GM21576 (cell line): Measurements from ENCODE around the gene LMOD1.
"Not testable (repeated sequence)": the region's sequence is repeated elsewhere in the genome, so short reads cannot be mapped to it uniquely, and the experiment has no call there.

Source experiments
- ATAC-seq: cut with Tn5 transposase; IDR thresholded peaks from one replicate; pipeline ENCODE4 v1.9.1; 2021; ENCODE audit warnings: mild to moderate bottlenecking, moderate library complexity; ENCODE audit not compliant: unreplicated experiment

The LMOD1 gene

GRCh38 chr1:201880928-201881571 lies 65.3 kb downstream of the LMOD1 start:
- no peak for ATAC-seq

GRCh38 chr1:201877877-201878401 lies 68.4 kb downstream of the LMOD1 start:
- no peak for ATAC-seq

- ATAC-seq = no peak
Observed at GRCh38 chr1:201876148-201876818, 70.1 kb downstream of the LMOD1 start.

DNA sequence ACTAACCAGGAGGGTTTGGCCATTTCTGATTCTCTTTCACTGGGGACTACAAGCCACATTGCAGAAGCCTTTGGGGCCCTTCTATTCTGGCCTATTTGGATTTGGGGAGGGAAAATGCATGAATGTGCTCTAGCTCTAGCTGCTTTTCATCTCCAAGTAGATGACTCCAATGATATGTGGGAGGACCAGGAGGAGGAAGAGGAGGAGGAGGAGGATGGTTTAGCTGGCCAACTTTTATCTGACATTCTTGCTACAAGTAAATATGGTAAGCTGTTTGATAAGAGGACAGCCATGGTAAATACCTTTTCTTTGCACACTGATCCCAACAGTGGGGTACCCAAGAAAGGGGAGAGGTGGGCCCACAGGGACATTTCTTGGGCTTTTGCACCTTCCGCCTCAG lies 71.7 kb downstream of the LMOD1 start:
- ATAC-seq = no peak

DNA sequence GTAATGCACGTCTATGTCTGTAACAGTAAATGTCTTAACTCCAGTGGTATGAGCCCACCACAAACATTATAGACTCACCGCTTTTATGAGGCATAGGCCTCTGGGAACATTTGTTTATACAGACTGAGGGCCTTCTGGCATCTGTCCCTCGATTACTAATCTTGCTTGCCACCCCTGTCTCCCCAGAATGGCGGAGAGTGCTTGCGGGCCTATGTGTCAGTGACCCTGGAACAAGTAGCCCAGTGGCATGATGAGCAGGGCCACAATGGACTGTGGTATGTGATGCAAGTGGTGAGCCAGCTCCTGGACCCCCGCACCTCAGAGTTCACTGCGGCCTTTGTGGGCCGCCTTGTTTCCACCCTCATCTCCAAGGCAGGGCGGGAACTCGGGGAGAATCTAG lies 76.0 kb downstream of the LMOD1 start:
- no peak for ATAC-seq

GRCh38 chr1:201861448-201861847 lies 84.9 kb downstream of the LMOD1 start:
- no peak for ATAC-seq

- ATAC-seq = no peak
Observed at GRCh38 chr1:201859424-201859823, 86.9 kb downstream of the LMOD1 start.

DNA sequence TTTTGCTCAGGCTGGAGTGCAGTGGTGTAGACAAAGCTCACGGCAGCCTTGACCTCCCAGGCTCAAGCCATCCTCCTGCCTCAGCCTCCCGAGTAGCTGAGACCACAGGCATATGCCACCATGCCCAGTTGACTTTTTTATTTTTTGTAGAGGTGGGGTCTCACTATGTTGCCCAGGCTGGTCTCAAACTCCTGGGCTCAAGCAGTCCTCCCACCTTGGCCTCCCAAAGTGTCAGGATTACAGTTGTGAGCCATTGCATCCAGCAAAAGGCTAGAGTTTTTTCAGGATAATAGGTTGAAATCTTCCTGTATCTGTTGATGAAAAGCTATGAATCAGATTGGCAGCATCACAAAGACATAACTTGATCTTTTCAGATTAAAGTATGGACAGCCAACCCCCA lies 89.6 kb downstream of the LMOD1 start:
- not testable (repeated sequence) for ATAC-seq

GRCh38 chr1:201851949-201852348 lies 94.4 kb downstream of the LMOD1 start:
- ATAC-seq = no peak

- ATAC-seq = no peak
Observed at GRCh38 chr1:201850053-201850397, 96.3 kb downstream of the LMOD1 start.

- ATAC-seq = no peak
Observed at GRCh38 chr1:201849372-201850052, 96.8 kb downstream of the LMOD1 start.

DNA sequence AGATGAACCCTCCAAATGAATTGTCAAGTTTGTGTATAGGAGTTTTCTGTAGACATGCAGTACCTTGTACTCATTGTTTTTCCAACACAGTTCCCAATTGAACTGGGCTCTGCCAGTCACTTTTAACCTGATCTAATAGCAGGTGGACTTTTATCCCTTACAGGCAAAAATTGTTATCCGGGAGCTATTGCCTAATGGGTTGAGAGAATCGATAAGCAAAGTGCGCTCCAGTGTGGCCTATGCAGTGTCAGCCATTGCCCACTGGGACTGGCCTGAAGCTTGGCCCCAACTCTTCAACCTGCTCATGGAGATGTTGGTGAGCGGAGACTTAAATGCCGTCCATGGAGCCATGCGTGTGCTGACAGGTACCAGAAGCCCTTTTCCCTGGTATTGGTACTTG lies 98.1 kb downstream of the LMOD1 start:
- no peak for ATAC-seq

DNA sequence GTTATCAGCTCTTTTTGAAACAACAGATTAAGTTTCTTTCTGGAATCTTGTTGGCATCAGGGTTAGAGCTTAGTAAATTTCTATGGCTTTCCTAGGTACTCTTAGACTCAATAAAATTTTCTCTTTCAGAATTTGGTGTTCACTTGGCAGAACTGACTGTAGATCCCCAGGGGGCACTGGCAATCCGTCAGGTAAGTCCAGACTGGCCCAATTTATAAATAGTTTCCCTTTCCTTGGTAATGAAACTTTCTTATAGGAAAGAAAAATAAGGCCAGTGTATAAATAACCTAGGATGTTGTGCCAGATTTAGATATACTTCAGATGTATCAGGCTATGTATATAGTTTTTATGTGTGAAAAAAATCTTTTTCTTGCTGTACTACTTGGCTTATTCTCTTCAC lies 99.2 kb downstream of the LMOD1 start:
- ATAC-seq = no peak
